Effector memory CD8-positive, alpha-beta T cell (primary cell): ENCODE measurements around the gene CABP7.
A peak's percentile ranks its signal among the peaks of the same experiment; 100 is the strongest.
"Not testable (repeated sequence)": the region's sequence is repeated elsewhere in the genome, so short reads cannot be mapped to it uniquely, and the experiment has no call there.

Source experiments
- ATAC-seq: fragments of 150-1000 bp; cut with Tn5 transposase; replicated peaks from 2 replicates; pipeline ENCODE4 v1.10.0; 2021; ENCODE audit warnings: mild to moderate bottlenecking, moderate library complexity
- DNase-seq, 3 experiments: peaks; one replicate each; pipeline ENCODE4 v3.0.0; 2021
- H3K27ac Mint-ChIP-seq, 2 donors: one replicate each; pipeline ENCODE4 v1.8.0; 2022; ENCODE audit warnings: mild to moderate bottlenecking in 2 of 2, mixed read lengths in 2 of 2, moderate library complexity in 2 of 2
- H3K27me3 Mint-ChIP-seq, 2 donors: one replicate each; pipeline ENCODE4 v1.8.0; 2022; ENCODE audit warnings: mixed read lengths in 2 of 2
- H3K36me3 Mint-ChIP-seq: one replicate; pipeline ENCODE4 v1.8.0; 2022; ENCODE audit warnings: mild to moderate bottlenecking, moderate library complexity, mixed read lengths; ENCODE audit not compliant: insufficient read depth
- H3K4me1 Mint-ChIP-seq, 2 donors: one replicate each; pipeline ENCODE4 v1.8.0; 2022; ENCODE audit warnings: low read depth in 2 of 2, mixed read lengths in 2 of 2
- H3K4me3 Mint-ChIP-seq, 2 donors: one replicate each; pipeline ENCODE4 v1.8.0; 2022; ENCODE audit warnings: mild to moderate bottlenecking in 2 of 2, mixed read lengths in 2 of 2, moderate library complexity in 2 of 2
- H3K9me3 Mint-ChIP-seq, 2 donors: one replicate each; pipeline ENCODE4 v1.8.0; 2022; ENCODE audit warnings: mixed read lengths in 2 of 2

CABP7 gene

GRCh38 chr22:29751669-29752068 lies 31.9 kb downstream of the CABP7 start:
- H3K4me1 Mint-ChIP-seq: peaks cover 17 to 24% of the 10 kb centered on the region in 2 donors
- ATAC-seq: no peak
- no peaks in the 10 kb centered on the region for H3K9me3 Mint-ChIP-seq
- H3K4me3 Mint-ChIP-seq: no peak overlapping the region
- peak overlapping the region; percentile 85 to 92 for H3K27ac Mint-ChIP-seq
- no peak for DNase-seq
- H3K36me3 Mint-ChIP-seq: peaks cover 8% of the 10 kb centered on the region
- H3K27me3 Mint-ChIP-seq: no peaks in the 10 kb centered on the region

- ATAC-seq: no peak
- H3K27me3 Mint-ChIP-seq: no peaks in the 10 kb centered on the region
- no peaks in the 10 kb centered on the region for H3K9me3 Mint-ChIP-seq
- peaks cover 4% of the 10 kb centered on the region for H3K36me3 Mint-ChIP-seq
- no peak for DNase-seq
- H3K27ac Mint-ChIP-seq: no peak overlapping the region
- H3K4me3 Mint-ChIP-seq: no peak overlapping the region
- H3K4me1 Mint-ChIP-seq: peaks cover 17 to 24% of the 10 kb centered on the region in 2 donors
These were observed 34.2 kb downstream of the CABP7 start for GRCh38 chr22:29753808-29754657.

GRCh38 chr22:29754658-29755395 lies 35.0 kb downstream of the CABP7 start:
- not testable (repeated sequence) for H3K27ac Mint-ChIP-seq, H3K4me3 Mint-ChIP-seq, H3K9me3 Mint-ChIP-seq, H3K36me3 Mint-ChIP-seq, DNase-seq, H3K27me3 Mint-ChIP-seq, ATAC-seq
- peaks cover 17 to 20% of the 10 kb centered on the region in 2 donors for H3K4me1 Mint-ChIP-seq

GRCh38 chr22:29755889-29756288 lies 36.1 kb downstream of the CABP7 start:
- H3K36me3 Mint-ChIP-seq: no peaks in the 10 kb centered on the region
- H3K4me1 Mint-ChIP-seq: peaks cover 12 to 13% of the 10 kb centered on the region in 2 donors

GRCh38 chr22:29756341-29756740 lies 36.5 kb downstream of the CABP7 start:
- Mint-ChIP-seq H3K27ac (no peak overlapping the region), H3K4me3 (no peak overlapping the region), H3K4me1 (peaks cover 8 to 9% of the 10 kb centered on the region in 2 donors), H3K9me3 (no peaks in the 10 kb centered on the region), H3K27me3 (no peaks in the 10 kb centered on the region), H3K36me3 (no peaks in the 10 kb centered on the region)
- DNase-seq: no peak
- ATAC-seq: no peak

More at GRCh38 chr22:29755889-29756288, 36.1 kb downstream of the CABP7 start:
- ATAC-seq: no peak
- no peak for DNase-seq
- H3K27me3 Mint-ChIP-seq: no peaks in the 10 kb centered on the region
- H3K27ac Mint-ChIP-seq: no peak overlapping the region
- no peaks in the 10 kb centered on the region for H3K9me3 Mint-ChIP-seq
- H3K4me3 Mint-ChIP-seq: no peak overlapping the region

GRCh38 chr22:29757096-29757495 lies 37.3 kb downstream of the CABP7 start:
- Mint-ChIP-seq H3K4me3 (no peak overlapping the region), H3K4me1 (peaks cover 4 to 7% of the 10 kb centered on the region in 2 donors)

GRCh38 chr22:29758068-29758622 lies 38.3 kb downstream of the CABP7 start:
- no peaks in the 10 kb centered on the region for H3K36me3 Mint-ChIP-seq
- ATAC-seq: no peak

More at GRCh38 chr22:29757096-29757495, 37.3 kb downstream of the CABP7 start:
- Mint-ChIP-seq H3K27ac (peak overlapping the region in 1 of 2 donors; percentile 87), H3K9me3 (no peaks in the 10 kb centered on the region), H3K27me3 (no peaks in the 10 kb centered on the region), H3K36me3 (no peaks in the 10 kb centered on the region)
- DNase-seq: no peak
- no peak for ATAC-seq

GRCh38 chr22:29758959-29759358 lies 39.2 kb downstream of the CABP7 start:
- peaks cover 3 to 4% of the 10 kb centered on the region in 2 donors for H3K4me1 Mint-ChIP-seq
- no peaks in the 10 kb centered on the region for H3K27me3 Mint-ChIP-seq
- H3K4me3 Mint-ChIP-seq: no peak overlapping the region
- DNase-seq (no peak), ATAC-seq (no peak)
- H3K27ac Mint-ChIP-seq: peak overlapping the region in 1 of 2 donors; percentile 36
- no peaks in the 10 kb centered on the region for H3K9me3 Mint-ChIP-seq
- H3K36me3 Mint-ChIP-seq: no peaks in the 10 kb centered on the region

More at GRCh38 chr22:29758068-29758622, 38.3 kb downstream of the CABP7 start:
- Mint-ChIP-seq H3K27ac (no peak overlapping the region), H3K4me3 (no peak overlapping the region), H3K4me1 (peaks cover 3 to 4% of the 10 kb centered on the region in 2 donors), H3K27me3 (no peaks in the 10 kb centered on the region), H3K9me3 (no peaks in the 10 kb centered on the region)
- DNase-seq: no peak

- H3K27me3 Mint-ChIP-seq: no peaks in the 10 kb centered on the region
- peaks cover 18 to 24% of the 10 kb centered on the region in 2 donors for H3K4me1 Mint-ChIP-seq
- no peak overlapping the region for H3K4me3 Mint-ChIP-seq
- H3K27ac Mint-ChIP-seq: no peak overlapping the region
- no peaks in the 10 kb centered on the region for H3K9me3 Mint-ChIP-seq
- peaks cover 11% of the 10 kb centered on the region for H3K36me3 Mint-ChIP-seq
- ATAC-seq: no peak
- DNase-seq: no peak
These were observed 42.5 kb downstream of the CABP7 start for GRCh38 chr22:29762263-29762662.

GRCh38 chr22:29765905-29766631 lies 46.3 kb downstream of the CABP7 start:
- H3K27me3 Mint-ChIP-seq: no peaks in the 10 kb centered on the region
- H3K4me1 Mint-ChIP-seq: peaks cover 36 to 38% of the 10 kb centered on the region in 2 donors
- peak overlapping the region; percentile 99 to 100 for H3K4me3 Mint-ChIP-seq
- peak overlapping the region; percentile 99 for H3K27ac Mint-ChIP-seq
- ATAC-seq (no peak), DNase-seq (no peak)
- H3K36me3 Mint-ChIP-seq: peaks cover 32% of the 10 kb centered on the region
- no peaks in the 10 kb centered on the region for H3K9me3 Mint-ChIP-seq

- Mint-ChIP-seq H3K36me3 (peaks cover 33% of the 10 kb centered on the region), H3K4me1 (peaks cover 36 to 38% of the 10 kb centered on the region in 2 donors), H3K9me3 (no peaks in the 10 kb centered on the region), H3K27ac (peak within 1 kb of the TSS; percentile 99), H3K27me3 (no peaks in the 10 kb centered on the region), H3K4me3 (peak within 1 kb of the TSS; percentile 99 to 100)
- peak; percentile 84 to 90 (median 86) for DNase-seq
- ATAC-seq: peak; percentile 94
These were observed 46.9 kb downstream of the CABP7 start, which contains the start of gene ZMAT5 for GRCh38 chr22:29766632-29767170. Gene ZMAT5 (minus strand): TSS chr22:29767007. CDS start chr22:29748544, 18,463 bp downstream.

GRCh38 chr22:29767171-29768051 lies 47.6 kb downstream of the CABP7 start, which contains the start of gene UQCR10:
Gene UQCR10 (plus strand): TSS chr22:29767369. CDS start chr22:29767399, 30 bp downstream.
- DNase-seq (peak; percentile 84 to 91 (median 89)), ATAC-seq (peak; percentile 79)
- Mint-ChIP-seq H3K4me1 (peaks cover 36 to 38% of the 10 kb centered on the region in 2 donors), H3K36me3 (peaks cover 33% of the 10 kb centered on the region), H3K4me3 (peak within 1 kb of the TSS; percentile 99 to 100), H3K27me3 (no peaks in the 10 kb centered on the region), H3K27ac (peak within 1 kb of the TSS; percentile 99), H3K9me3 (no peaks in the 10 kb centered on the region)
